IgD-negative memory B cell (primary cell): ENCODE results near the gene FAM163A. TPM values are rescaled to one million over a fixed set of nuclear protein-coding genes. Genes with fewer than 3 reads are reported as not detected.

Experiments
- H3K27ac Mint-ChIP-seq, 3 donors: one replicate each; pipeline ENCODE4 v1.8.0; 2020 to 2022; ENCODE audit warnings: mild to moderate bottlenecking in 3 of 3, mixed read lengths in 3 of 3, moderate library complexity in 1 of 3
- H3K27me3 Mint-ChIP-seq: one replicate; pipeline ENCODE4 v1.8.0; 2021; ENCODE audit warnings: mixed read lengths
- H3K36me3 Mint-ChIP-seq: one replicate; pipeline ENCODE4 v1.8.0; 2020; ENCODE audit warnings: mild to moderate bottlenecking, mixed read lengths
- H3K4me1 Mint-ChIP-seq, 3 donors: one replicate each; pipeline ENCODE4 v1.8.0; 2020 to 2022; ENCODE audit warnings: mixed read lengths in 3 of 3, mild to moderate bottlenecking in 1 of 3
- H3K4me3 Mint-ChIP-seq, 4 donors: one replicate each; pipeline ENCODE4 v1.8.0; 2020 to 2022; ENCODE audit warnings: mild to moderate bottlenecking in 4 of 4, mixed read lengths in 4 of 4, moderate library complexity in 3 of 4
- H3K9me3 Mint-ChIP-seq, 3 donors: one replicate each; pipeline ENCODE4 v1.8.0; 2020 to 2021; ENCODE audit warnings: mixed read lengths in 3 of 3, mild to moderate bottlenecking in 1 of 3
- polyA plus RNA-seq: library from polyadenylated mRNA; unstranded; fragments of 300-500 nt; fragmentation: Illumina TruSeq; gene quantifications from one replicate; pipeline ENCODE4 v1.2.3, GENCODE V29; 2021

FAM163A gene
- polyA plus RNA-seq, 1 donor from 2014 or later = not detected

GRCh38 chr1:179810367-179810715 is 67.2 kb downstream of the FAM163A start:
- no peaks in the 10 kb centered on the region for H3K9me3 Mint-ChIP-seq
- no peaks in the 10 kb centered on the region for H3K36me3 Mint-ChIP-seq
- H3K4me1 Mint-ChIP-seq = peaks cover 4 to 11% (median 8%) of the 10 kb centered on the region in 3 donors
- H3K27ac Mint-ChIP-seq = no peak overlapping the region
- peaks cover 12% of the 10 kb centered on the region for H3K27me3 Mint-ChIP-seq
- H3K4me3 Mint-ChIP-seq = no peak overlapping the region

- no peak overlapping the region for H3K27ac Mint-ChIP-seq
- peak overlapping the region in 3 of 4 donors; percentile 11 to 82 (median 66) for H3K4me3 Mint-ChIP-seq
- no peaks in the 10 kb centered on the region for H3K9me3 Mint-ChIP-seq
- peaks cover 12% of the 10 kb centered on the region for H3K27me3 Mint-ChIP-seq
- H3K4me1 Mint-ChIP-seq = peaks cover 4 to 15% (median 8%) of the 10 kb centered on the region in 3 donors
- no peaks in the 10 kb centered on the region for H3K36me3 Mint-ChIP-seq
Measured at GRCh38 chr1:179812501-179813292, 69.6 kb downstream of the FAM163A start.

- Mint-ChIP-seq H3K4me3 (peak overlapping the region; percentile 90 to 98 (median 93)), H3K36me3 (no peaks in the 10 kb centered on the region), H3K27me3 (peaks cover 17% of the 10 kb centered on the region), H3K4me1 (peaks cover 4 to 15% (median 8%) of the 10 kb centered on the region in 3 donors), H3K27ac (no peak overlapping the region), H3K9me3 (no peaks in the 10 kb centered on the region)
Measured at GRCh38 chr1:179813626-179814545, 70.8 kb downstream of the FAM163A start.

GRCh38 chr1:179814546-179814838 is 71.4 kb downstream of the FAM163A start:
- Mint-ChIP-seq H3K9me3 (no peaks in the 10 kb centered on the region), H3K4me3 (peak overlapping the region; percentile 90 to 98 (median 93)), H3K27me3 (peaks cover 17% of the 10 kb centered on the region), H3K4me1 (peaks cover 4 to 15% (median 8%) of the 10 kb centered on the region in 3 donors), H3K36me3 (no peaks in the 10 kb centered on the region), H3K27ac (peak overlapping the region; percentile 1 to 66 (median 65))

GRCh38 chr1:179815641-179816040 is 72.5 kb downstream of the FAM163A start:
- Mint-ChIP-seq H3K36me3 (no peaks in the 10 kb centered on the region), H3K27ac (peak overlapping the region in 2 of 3 donors; percentile 1 to 66), H3K4me3 (peak overlapping the region; percentile 90 to 98 (median 93)), H3K9me3 (no peaks in the 10 kb centered on the region), H3K27me3 (peaks cover 12% of the 10 kb centered on the region), H3K4me1 (peaks cover 0 to 11% (median 8%) of the 10 kb centered on the region in 3 donors)

GRCh38 chr1:179816196-179816960 is 73.3 kb downstream of the FAM163A start:
- no peaks in the 10 kb centered on the region for H3K36me3 Mint-ChIP-seq
- no peaks in the 10 kb centered on the region for H3K9me3 Mint-ChIP-seq
- H3K4me3 Mint-ChIP-seq = peak overlapping the region; percentile 6 to 98 (median 93)
- H3K27ac Mint-ChIP-seq = peak overlapping the region in 1 of 3 donors; percentile 76
- H3K4me1 Mint-ChIP-seq = peaks cover 0 to 11% (median 8%) of the 10 kb centered on the region in 3 donors
- peaks cover 13% of the 10 kb centered on the region for H3K27me3 Mint-ChIP-seq

- Mint-ChIP-seq H3K4me1 (peaks cover 0 to 11% (median 8%) of the 10 kb centered on the region in 3 donors), H3K4me3 (peak overlapping the region in 3 of 4 donors; percentile 45 to 75 (median 52)), H3K9me3 (no peaks in the 10 kb centered on the region), H3K36me3 (no peaks in the 10 kb centered on the region), H3K27me3 (peaks cover 11% of the 10 kb centered on the region), H3K27ac (no peak overlapping the region)
Measured at GRCh38 chr1:179817056-179817455, 74.0 kb downstream of the FAM163A start.

- Mint-ChIP-seq H3K27ac (no peak overlapping the region), H3K4me1 (peaks cover 0 to 11% (median 8%) of the 10 kb centered on the region in 3 donors), H3K27me3 (peaks cover 9% of the 10 kb centered on the region), H3K9me3 (no peaks in the 10 kb centered on the region), H3K4me3 (peak overlapping the region in 1 of 4 donors; percentile 16), H3K36me3 (no peaks in the 10 kb centered on the region)
Measured at GRCh38 chr1:179817789-179818188, 74.7 kb downstream of the FAM163A start.

- Mint-ChIP-seq H3K9me3 (no peaks in the 10 kb centered on the region), H3K27ac (no peak overlapping the region)
Measured at GRCh38 chr1:179818260-179818659, 75.2 kb downstream of the FAM163A start.

GRCh38 chr1:179818743-179819173 is 75.7 kb downstream of the FAM163A start:
- Mint-ChIP-seq H3K4me1 (peaks cover 0 to 11% (median 8%) of the 10 kb centered on the region in 3 donors), H3K9me3 (no peaks in the 10 kb centered on the region), H3K27me3 (peaks cover 11% of the 10 kb centered on the region), H3K4me3 (no peak overlapping the region), H3K36me3 (no peaks in the 10 kb centered on the region), H3K27ac (peak overlapping the region in 1 of 3 donors; percentile 35)

More at GRCh38 chr1:179818260-179818659, 75.2 kb downstream of the FAM163A start:
- H3K27me3 Mint-ChIP-seq = peaks cover 9% of the 10 kb centered on the region
- peak overlapping the region in 1 of 4 donors; percentile 16 for H3K4me3 Mint-ChIP-seq
- peaks cover 0 to 11% (median 8%) of the 10 kb centered on the region in 3 donors for H3K4me1 Mint-ChIP-seq
- H3K36me3 Mint-ChIP-seq = no peaks in the 10 kb centered on the region

- peaks cover 11% of the 10 kb centered on the region for H3K27me3 Mint-ChIP-seq
- no peak overlapping the region for H3K27ac Mint-ChIP-seq
- H3K36me3 Mint-ChIP-seq = no peaks in the 10 kb centered on the region
- H3K9me3 Mint-ChIP-seq = peaks cover 0 to 1% (median 0%) of the 10 kb centered on the region in 3 donors
- H3K4me3 Mint-ChIP-seq = no peak overlapping the region
- peaks cover 0 to 4% (median 0%) of the 10 kb centered on the region in 3 donors for H3K4me1 Mint-ChIP-seq
Measured at GRCh38 chr1:179820226-179820970, 77.3 kb downstream of the FAM163A start.

- H3K9me3 Mint-ChIP-seq = peaks cover 0 to 1% (median 0%) of the 10 kb centered on the region in 3 donors
- no peaks in the 10 kb centered on the region for H3K4me1 Mint-ChIP-seq
Measured at GRCh38 chr1:179821524-179821923, 78.4 kb downstream of the FAM163A start.

GRCh38 chr1:179822065-179822464 is 79.0 kb downstream of the FAM163A start:
- Mint-ChIP-seq H3K9me3 (peaks cover 0 to 1% (median 0%) of the 10 kb centered on the region in 3 donors), H3K27me3 (peaks cover 16% of the 10 kb centered on the region), H3K4me1 (no peaks in the 10 kb centered on the region), H3K36me3 (no peaks in the 10 kb centered on the region), H3K27ac (no peak overlapping the region), H3K4me3 (no peak overlapping the region)

More at GRCh38 chr1:179821524-179821923, 78.4 kb downstream of the FAM163A start:
- Mint-ChIP-seq H3K27me3 (peaks cover 16% of the 10 kb centered on the region), H3K36me3 (no peaks in the 10 kb centered on the region), H3K4me3 (no peak overlapping the region), H3K27ac (no peak overlapping the region)

- H3K4me1 Mint-ChIP-seq = no peaks in the 10 kb centered on the region
- H3K27me3 Mint-ChIP-seq = peaks cover 14% of the 10 kb centered on the region
- H3K9me3 Mint-ChIP-seq = peaks cover 0 to 1% (median 0%) of the 10 kb centered on the region in 3 donors
- no peaks in the 10 kb centered on the region for H3K36me3 Mint-ChIP-seq
- no peak overlapping the region for H3K27ac Mint-ChIP-seq
- no peak overlapping the region for H3K4me3 Mint-ChIP-seq
Measured at GRCh38 chr1:179823693-179824092, 80.6 kb downstream of the FAM163A start.
